Erythroblast (primary cell): ENCODE data around the gene SLC22A23.

Experiments used
- GATA1 ChIP-seq: IDR thresholded peaks from 2 replicates; pipeline ENCODE4 v1.6.1; 2011; ENCODE audit warnings: low read depth, mild to moderate bottlenecking, control low read depth, low read length, moderate library complexity
- POLR2A ChIP-seq: IDR thresholded peaks from 2 replicates; pipeline ENCODE4 v1.6.1; 2011; ENCODE audit warnings: mild to moderate bottlenecking, low read length

GRCh38 chr6:3304500-3305215 is 152.2 kb downstream of the SLC22A23 start:
- TF ChIP-seq POLR2A: no peak
- no peak for TF ChIP-seq GATA1
